Measurements from ENCODE around the gene IFT57.

DNA sequence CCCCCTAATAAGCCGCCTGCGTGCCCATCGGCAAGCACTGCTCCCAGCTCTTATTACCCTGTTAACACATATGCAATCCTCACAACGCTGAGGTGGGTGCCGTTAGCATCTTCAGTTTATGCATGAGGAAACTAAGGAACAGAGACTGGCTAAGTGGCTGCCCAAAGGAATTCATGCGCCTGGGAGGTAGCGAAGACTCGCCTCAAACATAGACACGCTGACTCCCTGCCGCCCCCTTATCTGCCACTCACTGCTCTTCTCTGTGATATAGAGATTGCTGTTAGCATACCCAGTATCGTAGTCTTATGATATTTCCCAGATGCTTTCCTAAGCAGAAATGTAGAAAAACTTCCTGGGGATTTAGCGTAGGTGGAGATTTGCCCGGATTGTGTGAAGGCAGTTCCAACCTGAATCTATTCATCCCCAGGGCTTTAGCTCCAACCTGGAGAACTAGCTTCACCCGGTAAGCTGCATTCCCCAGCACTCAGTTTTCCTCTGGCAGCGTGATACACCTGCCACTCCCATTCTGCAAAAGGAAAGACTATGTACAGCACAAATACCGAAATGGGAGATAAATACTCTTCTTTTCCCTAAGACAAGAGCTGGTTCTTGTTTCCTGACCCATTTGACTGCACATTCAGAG, 107.7 kb downstream of the IFT57 start:
- TF ChIP-seq FOXA1 (IDR thresholded peaks at IDR 0.05), result no peak
- no peak for TF ChIP-seq FOXM1 (IDR thresholded peaks at IDR 0.05; ENCODE audit: borderline replicate concordance)
- TF ChIP-seq TARDBP (IDR thresholded peaks at IDR 0.05), result no peak
- TF ChIP-seq BHLHE40 (IDR thresholded peaks at IDR 0.05; ENCODE audit: borderline replicate concordance), result no peak
- TF ChIP-seq ARNT (IDR thresholded peaks at IDR 0.05), result no peak
- no peak for TF ChIP-seq HDGF (IDR thresholded peaks at IDR 0.05; ENCODE audit: borderline replicate concordance)
- no peak for TF ChIP-seq NFRKB (IDR thresholded peaks at IDR 0.05)
- TF ChIP-seq L3MBTL2 (conservative IDR thresholded peaks at IDR 0.05), result no peak
- no peak for TF ChIP-seq LEF1 (IDR thresholded peaks at IDR 0.05; ENCODE audit: borderline replicate concordance)
- TF ChIP-seq SUZ12 (IDR thresholded peaks at IDR 0.05), result no peak
- TF ChIP-seq SP1 (IDR thresholded peaks at IDR 0.05), result no peak
- TF ChIP-seq ZNF384 (IDR thresholded peaks at IDR 0.05), result no peak
- no peak for TF ChIP-seq ELF4 (IDR thresholded peaks at IDR 0.05)

All from HEK293T (cell line).